ENCODE results near the gene SPNS3.

The SPNS3 gene

GRCh38 chr17:4474093-4474492 lies 40.4 kb downstream of the SPNS3 start:
- no peak for DNase-seq

DNA sequence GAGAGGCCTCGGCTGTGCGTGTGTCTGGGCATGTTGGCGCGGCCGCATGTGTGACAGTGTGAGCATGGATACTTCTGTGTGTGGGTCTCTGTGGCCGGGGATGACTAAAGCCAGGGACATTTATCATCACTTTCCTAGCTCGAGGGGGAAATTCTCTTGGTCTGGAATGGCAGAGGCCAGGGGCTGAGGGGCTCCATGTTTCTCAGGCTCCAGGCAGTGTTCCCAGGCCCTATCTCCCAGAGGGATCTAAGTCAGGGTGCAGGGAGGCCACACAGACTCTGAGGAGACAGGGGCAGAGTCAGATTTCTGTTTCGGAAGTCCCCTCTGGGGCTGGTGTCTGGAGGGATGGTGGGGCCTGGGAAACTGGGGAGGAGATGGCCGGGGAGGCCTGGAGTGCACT lies 41.3 kb downstream of the SPNS3 start:
- peak; percentile 1 to 21 for DNase-seq

- no peak for DNase-seq
These were observed 41.7 kb downstream of the SPNS3 start for GRCh38 chr17:4475463-4475862.

- no peak for DNase-seq
These were observed 42.3 kb downstream of the SPNS3 start for GRCh38 chr17:4476017-4476416.

GRCh38 chr17:4476511-4477070 lies 42.9 kb downstream of the SPNS3 start:
- no peak for DNase-seq

GRCh38 chr17:4477255-4477791 lies 43.6 kb downstream of the SPNS3 start:
- no peak for DNase-seq

- no peak for DNase-seq
These were observed 44.6 kb downstream of the SPNS3 start for GRCh38 chr17:4478318-4478830.

DNA sequence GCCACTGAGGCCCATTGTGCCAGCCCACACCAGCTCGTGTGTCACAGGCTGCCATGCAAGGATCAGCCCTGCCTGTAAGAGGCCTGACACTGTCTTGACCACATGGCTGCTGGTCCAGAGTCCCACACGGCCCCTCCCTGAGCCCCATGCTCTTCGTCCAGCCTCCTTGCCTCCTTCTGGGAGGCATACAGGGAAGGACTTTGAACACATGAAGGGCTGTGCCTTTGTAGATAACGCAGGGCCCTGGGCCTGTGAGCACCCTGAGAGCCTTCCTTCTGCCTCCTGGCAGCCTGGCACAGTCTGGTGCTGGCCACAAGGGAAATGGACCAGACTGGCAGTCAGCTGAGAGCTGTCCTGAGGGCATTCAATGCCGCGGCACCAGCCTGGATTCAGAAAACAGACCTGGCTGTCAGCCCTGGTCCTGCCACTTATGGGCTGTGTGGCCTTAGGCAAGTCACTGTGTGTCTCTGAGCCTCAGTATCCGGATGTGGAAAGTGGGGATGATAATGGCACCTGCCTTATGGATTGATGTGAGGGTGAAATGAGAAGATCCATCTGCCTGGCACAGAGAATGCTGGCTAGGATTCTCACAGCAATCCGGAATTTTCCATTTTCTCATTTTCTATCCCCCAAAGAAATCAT lies 45.7 kb downstream of the SPNS3 start:
- DNase-seq: no peak

GRCh38 chr17:4479982-4480751 lies 46.4 kb downstream of the SPNS3 start:
- DNase-seq: no peak

DNA sequence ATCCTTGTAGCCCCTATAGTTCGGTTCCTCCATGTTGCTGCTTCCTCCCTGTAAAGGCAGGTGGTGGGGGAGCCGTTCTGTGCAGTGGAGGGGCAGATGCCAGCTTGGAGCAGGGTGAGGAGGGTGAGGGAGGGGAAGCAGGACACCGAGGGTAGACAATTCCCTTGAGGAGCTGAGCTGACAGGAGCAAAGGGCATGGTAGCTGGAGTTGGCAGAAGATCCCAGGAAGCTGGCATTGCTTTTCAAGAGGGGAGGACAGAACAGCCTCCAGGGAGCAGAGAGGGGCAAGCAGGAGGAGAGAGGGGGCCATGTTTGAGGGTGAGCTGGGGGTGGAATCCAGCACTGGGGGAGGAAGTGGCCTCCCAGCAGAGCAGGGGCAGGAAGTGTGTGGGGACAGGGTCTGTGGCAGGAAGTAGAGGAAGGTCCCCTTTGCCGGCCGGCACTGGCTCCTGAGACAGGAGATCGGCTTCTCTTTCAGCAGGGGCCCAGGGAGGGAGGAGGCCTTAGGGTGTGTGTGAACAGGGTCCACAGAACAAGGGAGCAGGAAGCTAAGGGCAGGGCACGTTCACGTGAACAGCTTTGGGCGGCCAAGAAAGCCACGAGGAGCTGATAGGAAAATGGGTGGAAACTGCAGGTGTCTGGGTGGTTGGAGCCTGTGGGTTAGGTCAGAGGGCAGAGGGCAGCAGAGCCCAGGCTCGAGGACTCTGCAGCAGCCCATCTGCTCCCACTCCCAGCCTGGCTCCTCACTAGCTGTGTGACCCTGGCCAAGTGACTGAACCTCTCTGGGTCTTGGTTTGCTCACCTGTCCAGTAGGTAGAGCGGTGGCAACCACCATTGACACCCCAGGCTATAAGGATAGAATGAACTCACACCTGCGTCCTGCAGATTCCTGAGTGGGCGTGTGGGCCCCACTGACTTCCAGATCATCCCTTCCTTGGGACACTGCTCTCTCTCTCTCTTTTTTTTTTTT lies 47.5 kb downstream of the SPNS3 start:
- peak; percentile 83 to 84 for DNase-seq

GRCh38 chr17:4482338-4483011 lies 48.7 kb downstream of the SPNS3 start:
- DNase-seq: no peak

GRCh38 chr17:4483012-4483840 lies 49.5 kb downstream of the SPNS3 start:
- no peak for DNase-seq

GRCh38 chr17:4485676-4486646 lies 52.2 kb downstream of the SPNS3 start:
- DNase-seq: no peak

DNA sequence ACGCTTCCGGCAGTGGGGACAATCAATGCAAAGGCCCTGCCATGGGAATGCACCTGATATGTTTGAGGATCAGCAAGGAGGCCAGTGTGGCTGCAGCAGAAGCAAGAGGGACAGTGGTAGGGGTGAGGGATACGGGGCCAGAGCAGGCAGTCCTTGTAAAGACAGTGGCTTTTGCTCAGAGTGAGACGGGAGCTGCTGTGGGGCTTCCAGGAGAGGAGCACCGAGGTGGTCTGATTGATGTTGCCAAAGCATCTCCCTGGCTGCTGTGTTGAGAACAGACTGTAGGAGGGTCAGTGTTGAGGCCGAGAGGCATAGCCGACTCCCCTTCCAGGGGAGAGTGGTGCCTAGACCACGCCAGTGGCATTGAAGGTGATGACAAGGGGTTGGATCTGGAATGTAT lies 53.6 kb downstream of the SPNS3 start:
- no peak for DNase-seq

GRCh38 chr17:4487820-4488716 lies 54.3 kb downstream of the SPNS3 start:
- DNase-seq: no peak

DNA sequence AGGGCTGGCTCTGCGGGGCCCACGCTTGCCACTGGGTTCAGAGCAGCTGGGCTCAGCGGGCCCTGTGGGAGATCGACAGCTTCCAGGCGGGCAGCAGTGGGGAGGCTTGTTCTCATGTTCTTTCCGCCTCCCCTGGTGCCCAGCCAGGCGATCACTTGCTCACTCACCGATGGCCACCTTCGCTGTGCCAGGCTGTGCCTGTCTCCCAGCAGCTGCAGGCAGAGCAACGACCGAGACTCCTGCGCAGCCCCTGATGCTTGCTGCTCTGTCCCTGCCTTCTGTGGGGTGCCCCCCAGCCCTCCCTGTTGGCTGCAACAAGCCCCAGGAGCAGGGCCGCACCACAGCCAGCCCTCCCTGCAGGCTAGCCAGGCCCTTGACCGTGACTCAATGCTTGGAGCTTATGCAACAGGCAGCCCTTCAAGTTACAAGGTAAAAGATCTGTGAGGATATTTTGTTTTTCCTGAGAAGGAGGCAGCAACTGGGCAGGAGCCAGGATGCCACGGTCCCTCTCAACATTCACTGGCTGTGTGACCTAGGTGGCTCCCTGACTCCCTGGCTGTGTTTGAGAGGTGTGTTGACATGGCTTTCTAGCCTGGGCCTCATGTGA lies 55.4 kb downstream of the SPNS3 start:
- DNase-seq: no peak

DNA sequence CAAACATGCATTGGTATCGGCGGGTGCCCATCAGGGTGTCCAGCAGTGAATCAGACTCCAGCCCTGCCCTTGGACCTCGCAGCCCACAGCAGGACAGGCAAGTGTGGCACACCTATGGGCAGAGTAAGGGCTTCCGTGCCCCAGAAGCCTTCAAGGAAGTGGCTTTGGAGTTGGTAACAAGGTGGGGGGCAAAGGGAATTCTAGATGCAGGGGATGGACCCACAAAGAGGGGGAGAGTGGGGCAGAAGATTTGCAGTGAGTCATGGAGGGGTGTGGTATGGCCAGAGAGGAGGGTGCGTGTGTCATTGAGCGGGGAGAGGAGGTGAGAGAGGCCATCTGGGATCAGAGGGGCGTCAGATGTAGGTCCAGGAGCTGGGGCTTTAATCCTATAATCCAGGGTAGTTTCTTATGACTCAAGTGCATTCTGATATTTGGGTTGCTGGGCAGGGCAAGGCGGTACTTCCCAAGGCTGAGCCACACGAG lies 56.4 kb downstream of the SPNS3 start:
- no peak for DNase-seq

DNA sequence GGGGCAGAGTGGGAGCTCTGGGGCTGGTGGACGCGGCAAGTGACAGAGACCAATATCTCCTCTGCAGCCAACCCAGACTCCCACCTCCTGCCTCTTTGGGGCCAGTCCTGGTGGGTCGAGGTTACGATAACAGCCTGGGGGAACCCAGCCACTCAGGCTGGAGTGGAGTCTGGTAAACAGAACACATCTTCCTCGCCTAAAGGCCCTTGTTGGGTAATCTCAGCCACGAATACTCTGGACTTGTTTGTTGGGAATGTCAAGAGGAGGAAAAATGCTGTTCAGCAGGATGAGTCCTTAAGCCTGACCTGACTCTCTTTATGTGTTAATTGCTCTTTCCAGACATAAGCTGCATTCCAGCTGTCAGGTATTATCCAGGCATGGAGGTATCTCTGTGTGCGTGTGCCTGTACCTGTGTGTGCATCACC lies 56.9 kb downstream of the SPNS3 start:
- DNase-seq: no peak
